ENCODE measurements around the gene PRR14. TPM values are rescaled to one million over a fixed set of nuclear protein-coding genes. Genes with fewer than 3 reads are reported as not detected.

The PRR14 gene
- total and polyA plus RNA-seq, 3 donors from 2014 or later, result 37.0 to 66.3 (median 60.0) TPM

- TF ChIP-seq CTCF (IDR thresholded peaks at IDR 0.05) (no peak), POLR2A (IDR thresholded peaks at IDR 0.05) (no peak)
- intact Hi-C loops (cut with DNase I; ENCODE audit: low total_unique reads), result no loop called here
- Histone ChIP-seq H3K36me3 (ENCODE audit: low read depth, missing control alignments) (no peaks in the 10 kb centered on the region), H3K27ac (no peak overlapping the region), H3K9me3 (no peaks in the 10 kb centered on the region), H3K4me3 (no peak overlapping the region), H3K27me3 (no peaks in the 10 kb centered on the region), H3K4me1 (peaks cover 28% of the 10 kb centered on the region)
- no peak for DNase-seq
- 48 to 69% methylated on average over 9 of the region's 9 CpGs for WGBS, 2 donors
Measured at GRCh38 chr16:30663820-30664219, 13.1 kb downstream of the PRR14 start.

GRCh38 chr16:30664616-30665109 lies 13.9 kb downstream of the PRR14 start:
- WGBS, 2 donors, result 85 to 93% methylated on average over 6 to 15 of the region's 15 CpGs
- Histone ChIP-seq H3K4me3 (no peak overlapping the region), H3K9me3 (no peaks in the 10 kb centered on the region), H3K4me1 (peaks cover 28% of the 10 kb centered on the region), H3K27ac (no peak overlapping the region), H3K27me3 (no peaks in the 10 kb centered on the region), H3K36me3 (ENCODE audit: low read depth, missing control alignments) (no peaks in the 10 kb centered on the region)
- intact Hi-C loops (cut with DNase I; ENCODE audit: low total_unique reads), result no loop called here
- no peak for DNase-seq
- TF ChIP-seq POLR2A (IDR thresholded peaks at IDR 0.05) (no peak), CTCF (IDR thresholded peaks at IDR 0.05) (no peak)

- Histone ChIP-seq H3K9me3 (no peaks in the 10 kb centered on the region), H3K4me3 (no peak overlapping the region), H3K27me3 (no peaks in the 10 kb centered on the region), H3K27ac (no peak overlapping the region), H3K4me1 (peaks cover 23% of the 10 kb centered on the region), H3K36me3 (ENCODE audit: low read depth, missing control alignments) (no peaks in the 10 kb centered on the region)
- no peak for TF ChIP-seq POLR2A (IDR thresholded peaks at IDR 0.05)
- TF ChIP-seq CTCF (IDR thresholded peaks at IDR 0.05), result no peak
- 82 to 83% methylated on average over 19 to 22 of the region's 22 CpGs for WGBS, 2 donors
- no peak for DNase-seq
- intact Hi-C loops (cut with DNase I; ENCODE audit: low total_unique reads), result no loop called here
Measured at GRCh38 chr16:30665155-30665829, 14.5 kb downstream of the PRR14 start.

- intact Hi-C loops (cut with DNase I; ENCODE audit: low total_unique reads), result no loop called here
- TF ChIP-seq CTCF (IDR thresholded peaks at IDR 0.05), result no peak
- no peak for TF ChIP-seq POLR2A (IDR thresholded peaks at IDR 0.05)
- no peak for DNase-seq
- Histone ChIP-seq H3K9me3 (no peaks in the 10 kb centered on the region), H3K27me3 (no peaks in the 10 kb centered on the region), H3K4me1 (peaks cover 17% of the 10 kb centered on the region), H3K27ac (no peak overlapping the region), H3K36me3 (ENCODE audit: low read depth, missing control alignments) (no peaks in the 10 kb centered on the region), H3K4me3 (no peak overlapping the region)
- WGBS, 2 donors, result 63 to 70% methylated on average over 4 of the region's 4 CpGs
Measured at GRCh38 chr16:30665830-30666190, 15.1 kb downstream of the PRR14 start.

GRCh38 chr16:30666681-30667080 lies 15.9 kb downstream of the PRR14 start:
- intact Hi-C loops (cut with DNase I; ENCODE audit: low total_unique reads), result no loop called here

More at GRCh38 chr16:30666681-30667080, 15.9 kb downstream of the PRR14 start:
- no peak for DNase-seq
- no peak for TF ChIP-seq POLR2A (IDR thresholded peaks at IDR 0.05)
- no peak for TF ChIP-seq CTCF (IDR thresholded peaks at IDR 0.05)
- peaks cover 9% of the 10 kb centered on the region for H3K4me1 ChIP-seq
- no peak overlapping the region for H3K4me3 ChIP-seq
- H3K9me3 ChIP-seq, result no peaks in the 10 kb centered on the region
- no peaks in the 10 kb centered on the region for H3K36me3 ChIP-seq (ENCODE audit: low read depth, missing control alignments)
- H3K27me3 ChIP-seq, result no peaks in the 10 kb centered on the region
- 77 to 85% methylated on average over 7 of the region's 7 CpGs for WGBS, 2 donors
- no peak overlapping the region for H3K27ac ChIP-seq
